ENCODE measurements around the gene ARHGAP24. TPM values are rescaled to one million over a fixed set of nuclear protein-coding genes. Genes with fewer than 3 reads are reported as not detected.

Gene ARHGAP24
- total RNA-seq, 1 experiment from 2014 or later: 1.3 TPM

DNA sequence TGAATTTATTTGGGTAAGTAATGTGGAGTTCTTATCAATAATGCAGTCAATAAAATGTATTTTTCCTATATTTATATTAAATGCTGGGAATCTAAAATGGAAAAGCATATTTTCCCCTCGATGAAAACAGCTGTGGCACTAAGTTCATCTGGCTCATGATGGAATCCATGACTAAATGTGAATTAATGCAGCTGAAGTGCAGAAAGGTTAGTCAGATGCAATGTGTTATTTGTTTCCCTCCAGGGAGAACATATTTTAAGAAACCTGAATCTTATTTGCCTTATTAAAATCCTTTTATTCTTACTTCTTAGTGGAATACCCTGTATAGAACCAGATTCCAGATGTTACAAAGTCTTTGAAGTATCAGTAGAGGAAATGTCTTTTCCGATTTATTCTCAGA, 247.9 kb downstream of the ARHGAP24 start:
- ATAC-seq: no peak
- no peaks in the 10 kb centered on the region for H3K79me2 ChIP-seq (ENCODE audit: insufficient read depth, low read length)
- no peak for DNase-seq (ENCODE audit: low read depth, low spot score)
- ChIA-PET RAD21 (ENCODE audit: low non-redundant PET in 1 of 2, low total read pairs in 2 of 2, uncharacterized antibody in 2 of 2, unreplicated experiment in 2 of 2) (no interaction called here), POLR2A (interaction anchor here (0.7 kb wide), 1 partner anchor 9 kb away, joined by 3 read pairs; no protein-coding TSS in a partner anchor), CTCF (no interaction called here)
- TF ChIP-seq YY1 (IDR thresholded peaks at IDR 0.05; ENCODE audit: extremely low read depth, insufficient replicate concordance, low read depth, low read length): no peak
- TF ChIP-seq ZFX (IDR thresholded peaks at IDR 0.05): no peak
- no peak for TF ChIP-seq SRF (IDR thresholded peaks at IDR 0.05; ENCODE audit: low read depth)
- no peak for TF ChIP-seq ZNF274 (IDR thresholded peaks at IDR 0.05; ENCODE audit: low read depth, low read length)
- no peak for TF ChIP-seq SP1 (IDR thresholded peaks at IDR 0.05; ENCODE audit: low read depth)
- no peak for TF ChIP-seq ZBTB33 (IDR thresholded peaks at IDR 0.05; ENCODE audit: extremely low read depth, insufficient replicate concordance, low read length)
- no peak for TF ChIP-seq EGR1 (IDR thresholded peaks at IDR 0.05; ENCODE audit: low read depth)
- TF ChIP-seq POLR2A (IDR thresholded peaks at IDR 0.05; ENCODE audit: borderline replicate concordance, extremely low read depth, insufficient read depth, insufficient read length): no peak
- no peak for TF ChIP-seq CBX3 (IDR thresholded peaks at IDR 0.05; ENCODE audit: low read depth)
- no peak for TF ChIP-seq JUND (IDR thresholded peaks at IDR 0.05)
- no peaks in the 10 kb centered on the region for H4K20me1 ChIP-seq (ENCODE audit: insufficient read depth)
- intact Hi-C loops (cut with micrococcal nuclease): no loop called here
- H3K4me1 ChIP-seq (ENCODE audit: control insufficient read depth in 1 of 2, insufficient read depth in 2 of 2, low read length in 2 of 2): peaks cover 0 to 7% of the 10 kb centered on the region in 2 experiments; a peak in 2 of 4 replicates
- no peaks in the 10 kb centered on the region for H3K27me3 ChIP-seq (ENCODE audit: insufficient read depth, low read length)
- no TSS peak for BruUV-seq (replicated peaks)
- H3K27ac ChIP-seq (ENCODE audit: low read depth, low read length): no peak overlapping the region
- H3K4me3 ChIP-seq (replicated peaks in 1 of 2; ENCODE audit: low read depth in 1 of 2, low read length in 2 of 2): no peak overlapping the region
- no peaks in the 10 kb centered on the region for H3K9me3 ChIP-seq (ENCODE audit: control insufficient read depth in 1 of 2, insufficient read depth in 1 of 2, low read depth in 1 of 2, low read length in 2 of 2)
- no peaks in the 10 kb centered on the region for H3K36me3 ChIP-seq (ENCODE audit: control insufficient read depth in 1 of 2, insufficient read depth in 2 of 2, low read length in 2 of 2)
- no peaks in the 10 kb centered on the region for H3K9me2 ChIP-seq (ENCODE audit: insufficient read depth)
- H3K4me2 ChIP-seq (ENCODE audit: low read length): no peak overlapping the region
- no peak overlapping the region for H3K9ac ChIP-seq (ENCODE audit: low read length)
- no peak overlapping the region for H2AFZ ChIP-seq (ENCODE audit: low read depth, low read length, poor library complexity, severe bottlenecking)
